Measurements from ENCODE around the gene OR6C6.

DNA sequence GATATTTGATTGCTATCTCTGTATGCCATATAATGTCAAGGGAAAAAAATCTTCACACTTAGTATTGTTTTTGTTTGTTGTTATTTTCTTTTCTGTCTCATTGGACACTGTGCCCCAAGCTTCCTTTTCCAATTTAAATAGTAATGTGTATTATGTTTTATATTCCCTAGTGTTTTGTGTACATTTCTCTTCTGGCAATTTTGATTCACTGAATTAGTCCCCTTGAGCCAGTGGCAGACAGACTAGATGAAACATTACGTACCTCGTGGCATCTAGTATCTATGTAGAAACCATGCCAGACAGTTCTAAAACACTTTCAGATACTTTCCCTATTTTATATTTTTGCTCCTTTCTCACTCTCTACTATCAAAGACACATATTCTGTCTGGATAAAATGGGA lies 17.7 kb upstream of the OR6C6 start, which contains the start of gene OR6C1:
- no peak for TF ChIP-seq EZH2 (IDR thresholded peaks at IDR 0.05; ENCODE audit: insufficient read depth, poor library complexity, severe bottlenecking)
- TF ChIP-seq EZH2phosphoT487 (IDR thresholded peaks at IDR 0.05; ENCODE audit: insufficient read depth, low read depth) = no peak
